Stomach (tissue), 4 donors: Measurements from ENCODE around the gene PLA2G3.

Experiments
- CTCF ChIP-seq, 7 experiments: fragments of 450-650 bp in 4 of 7; fragments of 200-600 bp in 3 of 7; sonication (generic) in 3 of 7; IDR thresholded peaks; one replicate each; pipeline ENCODE4 v1.5.1; 2016 to 2019; ENCODE audit warnings: antibody characterized with exemption in 7 of 7, control low read depth in 2 of 7, mild to moderate bottlenecking in 1 of 7
- POLR2A ChIP-seq, 4 donors: fragments of 450-650 bp; IDR thresholded peaks; one replicate each; pipeline ENCODE4 v1.6.1; 2016; ENCODE audit warnings: antibody characterized with exemption in 4 of 4, control low read depth in 2 of 4, mild to moderate bottlenecking in 1 of 4, moderate library complexity in 1 of 4

- TF ChIP-seq CTCF (IDR thresholded peaks at IDR 0.05) (no peak), POLR2A (IDR thresholded peaks at IDR 0.05) (no peak)
Measured at GRCh38 chr22:31176923-31177322, 36.6 kb upstream of the PLA2G3 start.
